ENCODE data around the gene NBPF3. TPM values are rescaled to one million over a fixed set of nuclear protein-coding genes. Genes with fewer than 3 reads are reported as not detected.

NBPF3 gene
- total RNA-seq, 1 donor from 2014 or later = 10.2 TPM

GRCh38 chr1:21496063-21496462 is 56.1 kb downstream of the NBPF3 start:
- H3K27me3 ChIP-seq (ENCODE audit: control insufficient read depth, insufficient read depth, low read length) = peaks cover 10% of the 10 kb centered on the region
- H3K4me3 ChIP-seq (ENCODE audit: low read depth, low read length) = no peak overlapping the region
- TF ChIP-seq, protein P1, sequence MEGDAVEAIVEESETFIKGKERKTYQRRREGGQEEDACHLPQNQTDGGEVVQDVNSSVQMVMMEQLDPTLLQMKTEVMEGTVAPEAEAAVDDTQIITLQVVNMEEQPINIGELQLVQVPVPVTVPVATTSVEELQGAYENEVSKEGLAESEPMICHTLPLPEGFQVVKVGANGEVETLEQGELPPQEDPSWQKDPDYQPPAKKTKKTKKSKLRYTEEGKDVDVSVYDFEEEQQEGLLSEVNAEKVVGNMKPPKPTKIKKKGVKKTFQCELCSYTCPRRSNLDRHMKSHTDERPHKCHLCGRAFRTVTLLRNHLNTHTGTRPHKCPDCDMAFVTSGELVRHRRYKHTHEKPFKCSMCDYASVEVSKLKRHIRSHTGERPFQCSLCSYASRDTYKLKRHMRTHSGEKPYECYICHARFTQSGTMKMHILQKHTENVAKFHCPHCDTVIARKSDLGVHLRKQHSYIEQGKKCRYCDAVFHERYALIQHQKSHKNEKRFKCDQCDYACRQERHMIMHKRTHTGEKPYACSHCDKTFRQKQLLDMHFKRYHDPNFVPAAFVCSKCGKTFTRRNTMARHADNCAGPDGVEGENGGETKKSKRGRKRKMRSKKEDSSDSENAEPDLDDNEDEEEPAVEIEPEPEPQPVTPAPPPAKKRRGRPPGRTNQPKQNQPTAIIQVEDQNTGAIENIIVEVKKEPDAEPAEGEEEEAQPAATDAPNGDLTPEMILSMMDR (IDR thresholded peaks at IDR 0.05; ENCODE audit: insufficient read depth, low read length, poor library complexity, severe bottlenecking) = no peak
- no peaks in the 10 kb centered on the region for H3K36me3 ChIP-seq (ENCODE audit: control insufficient read depth, insufficient read depth, low read length)
- DNase-seq (ENCODE audit: low read depth) = no peak

GRCh38 chr1:21496886-21497285 is 56.9 kb downstream of the NBPF3 start:
- TF ChIP-seq, protein P1 (IDR thresholded peaks at IDR 0.05; ENCODE audit: insufficient read depth, low read length, poor library complexity, severe bottlenecking) = no peak
- Histone ChIP-seq H3K36me3 (ENCODE audit: control insufficient read depth, insufficient read depth, low read length) (no peaks in the 10 kb centered on the region), H3K27me3 (ENCODE audit: control insufficient read depth, insufficient read depth, low read length) (peaks cover 10% of the 10 kb centered on the region), H3K4me3 (ENCODE audit: low read depth, low read length) (no peak overlapping the region)
- DNase-seq (ENCODE audit: low read depth) = no peak

GRCh38 chr1:21497466-21498061 is 57.6 kb downstream of the NBPF3 start:
- no peaks in the 10 kb centered on the region for H3K36me3 ChIP-seq (ENCODE audit: control insufficient read depth, insufficient read depth, low read length)
- H3K4me3 ChIP-seq (ENCODE audit: low read depth, low read length) = no peak overlapping the region
- no peak for DNase-seq (ENCODE audit: low read depth)
- TF ChIP-seq, protein P1 (IDR thresholded peaks at IDR 0.05; ENCODE audit: insufficient read depth, low read length, poor library complexity, severe bottlenecking) = no peak
- H3K27me3 ChIP-seq (ENCODE audit: control insufficient read depth, insufficient read depth, low read length) = peaks cover 6% of the 10 kb centered on the region

- H3K27me3 ChIP-seq (ENCODE audit: control insufficient read depth, insufficient read depth, low read length) = peaks cover 6% of the 10 kb centered on the region
- DNase-seq (ENCODE audit: low read depth) = no peak
- TF ChIP-seq, protein P1 (IDR thresholded peaks at IDR 0.05; ENCODE audit: insufficient read depth, low read length, poor library complexity, severe bottlenecking) = no peak
Measured at GRCh38 chr1:21499283-21499950, 59.5 kb downstream of the NBPF3 start.

GRCh38 chr1:21503706-21504377 is 63.9 kb downstream of the NBPF3 start:
- TF ChIP-seq, protein P1 (IDR thresholded peaks at IDR 0.05; ENCODE audit: insufficient read depth, low read length, poor library complexity, severe bottlenecking) = no peak
- no peak for DNase-seq (ENCODE audit: low read depth)
- H3K4me3 ChIP-seq (ENCODE audit: low read depth, low read length) = no peak overlapping the region

More at GRCh38 chr1:21499283-21499950, 59.5 kb downstream of the NBPF3 start:
- Histone ChIP-seq H3K36me3 (ENCODE audit: control insufficient read depth, insufficient read depth, low read length) (no peaks in the 10 kb centered on the region), H3K4me3 (ENCODE audit: low read depth, low read length) (no peak overlapping the region)

More at GRCh38 chr1:21503706-21504377, 63.9 kb downstream of the NBPF3 start:
- H3K36me3 ChIP-seq (ENCODE audit: control insufficient read depth, insufficient read depth, low read length) = no peaks in the 10 kb centered on the region
- peaks cover 9% of the 10 kb centered on the region for H3K27me3 ChIP-seq (ENCODE audit: control insufficient read depth, insufficient read depth, low read length)
